Central memory CD8-positive, alpha-beta T cell (primary cell): ENCODE data around the gene TWIST2.

ENCODE experiments used
- ATAC-seq: fragments of 150-1000 bp; cut with Tn5 transposase; replicated peaks from 2 replicates; pipeline ENCODE4 v1.10.0; 2022; ENCODE audit warnings: mild to moderate bottlenecking, moderate FRiP score, moderate number of reproducible peaks; ENCODE audit not compliant: poor library complexity, severe bottlenecking; ENCODE audit errors: extremely low read depth
- DNase-seq, 2 donors: peaks; one replicate each; pipeline ENCODE4 v3.0.0; 2021; ENCODE audit warnings: low spot score in 2 of 2
- H3K27ac Mint-ChIP-seq: one replicate; pipeline ENCODE4 v1.8.0; 2022; ENCODE audit warnings: low read depth, mild to moderate bottlenecking, moderate library complexity, mixed read lengths
- H3K27me3 Mint-ChIP-seq: one replicate; pipeline ENCODE4 v1.8.0; 2022; ENCODE audit warnings: mixed read lengths
- H3K36me3 Mint-ChIP-seq: one replicate; pipeline ENCODE4 v1.8.0; 2022; ENCODE audit warnings: mild to moderate bottlenecking, moderate library complexity, mixed read lengths; ENCODE audit not compliant: insufficient read depth
- H3K4me1 Mint-ChIP-seq: one replicate; pipeline ENCODE4 v1.8.0; 2022; ENCODE audit warnings: mixed read lengths
- H3K4me3 Mint-ChIP-seq: one replicate; pipeline ENCODE4 v1.8.0; 2022; ENCODE audit warnings: mild to moderate bottlenecking, moderate library complexity, mixed read lengths
- H3K9me3 Mint-ChIP-seq: one replicate; pipeline ENCODE4 v1.8.0; 2022; ENCODE audit warnings: mixed read lengths

The TWIST2 gene

GRCh38 chr2:238912228-238912915 lies 64.5 kb downstream of the TWIST2 start:
- H3K27me3 Mint-ChIP-seq: peaks cover 34% of the 10 kb centered on the region
- no peak overlapping the region for H3K27ac Mint-ChIP-seq
- no peak for DNase-seq
- H3K9me3 Mint-ChIP-seq: no peaks in the 10 kb centered on the region
- H3K4me3 Mint-ChIP-seq: no peak overlapping the region
- H3K4me1 Mint-ChIP-seq: no peaks in the 10 kb centered on the region
- H3K36me3 Mint-ChIP-seq: peaks cover 1% of the 10 kb centered on the region
- no peak for ATAC-seq

DNA sequence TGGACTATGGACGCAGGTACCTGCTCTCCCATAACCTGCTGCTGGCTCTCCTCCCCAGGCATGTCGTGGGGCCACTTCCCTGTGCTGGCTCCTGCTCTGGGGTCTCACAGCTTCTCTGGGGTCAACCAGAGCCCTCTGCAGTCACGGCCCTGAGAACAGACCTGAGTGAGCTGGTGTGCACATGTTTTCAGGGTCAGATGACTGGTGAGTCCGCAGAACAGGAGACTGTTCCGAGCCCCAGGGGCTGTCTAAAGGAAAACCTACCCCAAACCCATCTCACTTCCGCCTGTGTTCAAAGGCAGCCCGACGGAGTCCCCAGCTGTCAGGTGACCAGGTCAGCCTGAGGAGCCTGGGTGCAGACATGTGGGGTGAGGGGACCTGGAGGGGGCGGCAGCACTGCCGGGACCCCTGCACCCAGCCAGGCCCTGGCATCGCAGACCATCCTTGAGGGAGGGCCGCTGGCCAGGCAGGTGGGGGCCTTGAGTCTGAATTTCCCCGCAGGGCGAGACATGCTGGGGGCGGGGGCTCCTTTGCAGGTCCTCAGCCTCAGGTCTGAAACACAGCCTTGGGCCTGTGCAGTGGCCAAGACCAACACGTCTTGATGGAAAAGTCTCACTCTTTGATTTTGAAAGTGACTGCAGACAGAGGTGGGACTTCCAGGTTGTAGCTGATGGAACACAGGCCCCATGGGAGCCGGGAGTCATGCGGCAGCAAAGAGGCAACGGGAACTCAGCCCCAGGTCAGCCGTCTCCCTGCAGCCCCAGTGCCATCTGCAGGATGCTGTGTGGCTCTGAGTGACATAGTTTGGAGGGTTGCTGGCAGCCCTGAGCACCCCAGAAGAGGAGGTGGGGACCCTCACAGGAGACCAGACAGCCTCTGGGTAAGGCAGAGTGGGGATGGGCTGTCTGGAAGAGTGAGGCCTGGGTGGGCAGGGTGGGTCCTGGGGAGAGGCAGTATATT lies 65.3 kb downstream of the TWIST2 start:
- DNase-seq (no peak), ATAC-seq (no peak)
- Mint-ChIP-seq H3K36me3 (peaks cover 1% of the 10 kb centered on the region), H3K27ac (no peak overlapping the region), H3K4me1 (no peaks in the 10 kb centered on the region), H3K27me3 (peaks cover 35% of the 10 kb centered on the region), H3K9me3 (no peaks in the 10 kb centered on the region), H3K4me3 (no peak overlapping the region)

- H3K9me3 Mint-ChIP-seq: no peaks in the 10 kb centered on the region
- ATAC-seq (no peak), DNase-seq (no peak)
- H3K27me3 Mint-ChIP-seq: peaks cover 35% of the 10 kb centered on the region
- no peaks in the 10 kb centered on the region for H3K4me1 Mint-ChIP-seq
- H3K4me3 Mint-ChIP-seq: no peak overlapping the region
- H3K27ac Mint-ChIP-seq: no peak overlapping the region
- peaks cover 1% of the 10 kb centered on the region for H3K36me3 Mint-ChIP-seq
Measured at GRCh38 chr2:238913931-238914647, 66.2 kb downstream of the TWIST2 start.

DNA sequence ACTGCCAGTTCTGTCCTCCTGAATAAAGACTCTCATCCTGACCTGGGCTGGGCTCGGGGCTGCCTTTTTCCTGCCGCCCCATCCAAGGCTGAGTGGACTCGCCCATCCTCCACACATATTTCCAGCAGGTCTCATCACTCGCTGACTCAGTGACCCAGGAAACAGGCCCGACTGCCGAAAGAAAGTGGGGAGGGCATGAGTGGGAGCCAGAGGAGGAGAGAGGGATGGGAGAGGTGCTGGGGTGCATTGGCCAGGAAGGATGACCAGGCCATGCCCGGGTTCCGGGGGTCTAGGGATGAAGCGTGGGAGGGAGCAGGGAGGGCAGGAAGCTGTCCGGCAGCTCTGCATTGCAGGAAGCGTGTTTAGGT lies 66.7 kb downstream of the TWIST2 start:
- Mint-ChIP-seq H3K9me3 (no peaks in the 10 kb centered on the region), H3K36me3 (peaks cover 1% of the 10 kb centered on the region), H3K27me3 (peaks cover 35% of the 10 kb centered on the region), H3K4me1 (no peaks in the 10 kb centered on the region), H3K27ac (no peak overlapping the region), H3K4me3 (no peak overlapping the region)
- DNase-seq (no peak), ATAC-seq (no peak)

GRCh38 chr2:238915196-238915595 lies 67.3 kb downstream of the TWIST2 start:
- Mint-ChIP-seq H3K9me3 (no peaks in the 10 kb centered on the region), H3K27me3 (peaks cover 35% of the 10 kb centered on the region), H3K4me1 (no peaks in the 10 kb centered on the region), H3K36me3 (peaks cover 1% of the 10 kb centered on the region), H3K27ac (no peak overlapping the region), H3K4me3 (no peak overlapping the region)
- ATAC-seq (no peak), DNase-seq (no peak)

- Mint-ChIP-seq H3K9me3 (no peaks in the 10 kb centered on the region), H3K27ac (no peak overlapping the region), H3K36me3 (peaks cover 1% of the 10 kb centered on the region), H3K4me3 (no peak overlapping the region), H3K27me3 (peaks cover 39% of the 10 kb centered on the region), H3K4me1 (no peaks in the 10 kb centered on the region)
- DNase-seq: no peak
- no peak for ATAC-seq
Measured at GRCh38 chr2:238915596-238915995, 67.7 kb downstream of the TWIST2 start.

DNA sequence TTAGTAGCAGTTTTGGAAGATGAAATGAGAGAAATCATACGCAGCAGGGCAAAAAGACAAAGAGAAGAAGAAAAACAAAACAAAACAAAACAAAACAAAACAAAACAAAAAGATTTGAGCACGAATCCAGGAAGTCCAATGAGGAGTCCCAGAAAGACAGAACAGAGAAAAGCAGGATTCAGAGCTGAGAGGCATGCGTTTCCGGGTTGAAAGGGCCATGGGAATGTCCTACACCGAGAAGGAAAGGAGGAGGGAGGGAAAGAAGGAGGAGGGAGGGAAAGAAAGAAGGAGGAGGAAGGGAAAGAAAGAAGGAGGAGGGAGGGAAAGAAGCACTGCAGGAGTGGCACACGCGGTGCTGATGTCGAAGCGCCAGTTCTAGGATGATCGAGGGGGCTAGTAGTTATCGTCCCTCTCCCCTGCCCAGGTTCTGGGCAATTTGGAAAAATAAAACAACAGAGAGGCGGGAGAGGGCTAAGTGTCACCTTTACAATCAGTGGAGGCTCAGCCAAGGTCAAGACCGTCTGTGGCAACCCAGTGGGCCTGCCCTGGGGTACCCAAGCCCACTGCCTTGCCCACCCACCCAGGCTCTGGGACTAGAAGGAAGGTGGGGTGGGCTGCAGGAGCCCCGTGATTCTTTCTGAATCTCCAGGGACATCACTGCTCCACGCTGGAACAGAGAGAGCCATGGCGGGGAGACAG lies 68.4 kb downstream of the TWIST2 start:
- Mint-ChIP-seq H3K27ac (no peak overlapping the region), H3K36me3 (peaks cover 1% of the 10 kb centered on the region), H3K9me3 (no peaks in the 10 kb centered on the region), H3K4me1 (no peaks in the 10 kb centered on the region), H3K27me3 (peaks cover 46% of the 10 kb centered on the region), H3K4me3 (no peak overlapping the region)
- DNase-seq: no peak
- ATAC-seq: no peak

DNA sequence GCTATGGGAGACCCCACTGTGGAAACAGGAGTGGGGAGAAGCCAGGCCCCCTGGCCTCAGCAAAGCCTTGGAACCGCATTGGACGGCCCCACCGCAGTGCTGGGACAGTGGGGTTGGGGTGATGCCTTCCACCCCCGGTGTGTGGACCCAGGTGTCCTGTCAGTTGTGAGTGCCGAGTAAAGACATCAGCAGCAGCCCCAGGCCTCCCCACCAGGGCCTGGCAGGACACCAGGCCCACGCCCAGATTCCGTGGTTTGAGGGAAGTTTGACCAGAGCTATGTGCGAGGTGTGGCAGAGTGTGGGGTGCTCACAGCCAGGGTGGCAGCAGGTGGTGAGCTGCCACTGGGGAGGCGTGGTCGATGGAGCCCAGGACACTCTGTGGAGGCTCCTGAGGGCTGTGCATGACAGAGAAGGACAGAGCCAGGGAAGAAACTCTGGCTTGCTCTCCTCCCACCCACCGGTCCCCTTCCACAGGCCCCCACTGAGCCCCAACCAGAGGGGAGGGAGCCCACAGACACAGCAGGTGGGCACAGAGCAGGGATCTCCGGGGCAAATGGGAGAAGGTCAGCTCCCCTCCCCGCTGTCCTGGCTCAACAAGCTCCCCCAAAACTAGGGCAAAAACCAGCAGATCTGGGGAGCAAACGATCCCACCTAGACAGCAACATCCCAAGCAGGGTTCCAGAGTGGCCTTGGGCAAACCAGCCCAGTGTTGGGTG lies 69.1 kb downstream of the TWIST2 start:
- H3K4me3 Mint-ChIP-seq: no peak overlapping the region
- H3K27ac Mint-ChIP-seq: no peak overlapping the region
- DNase-seq: no peak
- no peak for ATAC-seq
- no peaks in the 10 kb centered on the region for H3K9me3 Mint-ChIP-seq
- peaks cover 53% of the 10 kb centered on the region for H3K27me3 Mint-ChIP-seq
- H3K36me3 Mint-ChIP-seq: peaks cover 1% of the 10 kb centered on the region
- no peaks in the 10 kb centered on the region for H3K4me1 Mint-ChIP-seq

DNA sequence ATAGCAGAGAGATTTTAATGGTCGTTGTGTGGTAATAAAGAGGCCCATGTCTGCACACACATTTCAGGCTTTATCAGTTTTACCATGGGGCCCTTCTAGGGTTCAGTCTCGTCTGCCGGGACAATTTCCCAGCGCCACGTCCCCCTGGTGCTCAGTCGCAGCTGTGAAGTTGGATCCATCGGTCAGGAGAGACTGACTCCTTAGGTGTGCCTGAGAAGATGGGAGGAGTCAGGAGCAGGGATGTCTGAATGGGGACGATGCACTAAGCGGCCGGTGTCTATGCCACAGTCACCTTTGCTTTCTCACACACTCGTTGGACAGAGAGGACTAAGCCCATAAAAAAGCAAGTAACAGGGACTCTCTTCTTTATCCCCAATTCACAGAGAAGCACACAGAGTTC lies 71.4 kb downstream of the TWIST2 start:
- no peak overlapping the region for H3K27ac Mint-ChIP-seq
- no peaks in the 10 kb centered on the region for H3K4me1 Mint-ChIP-seq
- no peak overlapping the region for H3K4me3 Mint-ChIP-seq
- H3K36me3 Mint-ChIP-seq: no peaks in the 10 kb centered on the region
- H3K27me3 Mint-ChIP-seq: peaks cover 68% of the 10 kb centered on the region
- H3K9me3 Mint-ChIP-seq: no peaks in the 10 kb centered on the region
- ATAC-seq: no peak
- no peak for DNase-seq

- Mint-ChIP-seq H3K36me3 (peaks cover 2% of the 10 kb centered on the region), H3K27ac (no peak overlapping the region), H3K27me3 (peaks cover 68% of the 10 kb centered on the region), H3K4me1 (no peaks in the 10 kb centered on the region), H3K4me3 (no peak overlapping the region), H3K9me3 (no peaks in the 10 kb centered on the region)
- DNase-seq: no peak
- no peak for ATAC-seq
Measured at GRCh38 chr2:238920053-238920452, 72.2 kb downstream of the TWIST2 start.

DNA sequence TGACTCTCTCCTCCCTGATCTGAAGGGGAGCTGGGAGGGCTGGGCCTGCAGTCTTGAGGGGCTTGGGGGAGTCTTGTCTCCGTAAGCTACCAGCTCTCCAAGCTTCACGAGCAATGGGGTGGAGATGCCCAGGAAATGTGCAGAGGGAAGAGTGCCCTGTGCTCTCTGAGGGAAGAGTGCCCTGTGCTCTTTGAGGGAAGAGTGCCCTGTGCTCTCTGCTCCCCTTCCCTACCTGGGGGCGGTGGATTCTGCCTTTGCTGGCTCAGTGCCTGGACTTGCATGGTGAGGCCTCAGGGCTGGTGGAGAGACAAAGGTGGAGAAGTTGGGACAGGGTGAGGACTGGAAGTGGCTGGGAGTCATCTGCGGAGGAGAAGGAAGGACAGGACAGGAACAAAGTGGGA lies 72.7 kb downstream of the TWIST2 start:
- Mint-ChIP-seq H3K9me3 (no peaks in the 10 kb centered on the region), H3K4me3 (no peak overlapping the region), H3K27ac (no peak overlapping the region), H3K4me1 (no peaks in the 10 kb centered on the region), H3K36me3 (peaks cover 2% of the 10 kb centered on the region), H3K27me3 (peaks cover 68% of the 10 kb centered on the region)
- no peak for DNase-seq
- ATAC-seq: no peak

GRCh38 chr2:238921259-238921658 lies 73.4 kb downstream of the TWIST2 start:
- Mint-ChIP-seq H3K36me3 (peaks cover 2% of the 10 kb centered on the region), H3K9me3 (no peaks in the 10 kb centered on the region), H3K27me3 (peaks cover 68% of the 10 kb centered on the region), H3K4me1 (no peaks in the 10 kb centered on the region), H3K4me3 (no peak overlapping the region), H3K27ac (no peak overlapping the region)
- no peak for DNase-seq
- ATAC-seq: no peak
